Activated CD8-positive, alpha-beta T cell treated with anti-CD3 and anti-CD28 coated beads, Interleukin-2, amount 10 ng/mL, durations not matched to agents 7 days and 5 days (primary cell): ENCODE measurements around the gene SCAMP4. TPM values are rescaled to one million over a fixed set of nuclear protein-coding genes. Genes with fewer than 3 reads are reported as not detected.
"Not testable (repeated sequence)": the region's sequence is repeated elsewhere in the genome, so short reads cannot be mapped to it uniquely, and the experiment has no call there.

Experiments
- ATAC-seq: fragments of 150-1000 bp; cut with Tn5 transposase; one replicate; pipeline ENCODE4 v1.10.0; 2021; ENCODE audit warnings: moderate library complexity
- CTCF ChIA-PET: fragments of 350-600 bp; sonication (Branson Sonifier 250); formaldehyde crosslinking; loops from one replicate; lab custom pipeline; 2021; ENCODE audit warnings: antibody characterized with exemption; lab: Charles Lee
- POLR2A ChIA-PET: fragments of 350-600 bp; sonication (Branson Sonifier 250); formaldehyde crosslinking; loops from one replicate; lab custom pipeline; 2021; ENCODE audit warnings: antibody characterized with exemption; lab: Charles Lee
- DNase-seq: peaks from one replicate; pipeline ENCODE4 v3.0.0-alpha.2; 2020
- H3K27ac Mint-ChIP-seq: one replicate; pipeline ENCODE4 v1.8.0; 2021; ENCODE audit warnings: mild to moderate bottlenecking, mixed read lengths
- H3K27me3 Mint-ChIP-seq: one replicate; pipeline ENCODE4 v1.8.0; 2021; ENCODE audit warnings: low read depth, mixed read lengths
- H3K36me3 Mint-ChIP-seq: one replicate; pipeline ENCODE4 v1.8.0; 2021; ENCODE audit warnings: low read depth, mixed read lengths
- H3K4me1 Mint-ChIP-seq: one replicate; pipeline ENCODE4 v1.8.0; 2021; ENCODE audit warnings: low read depth, mixed read lengths
- H3K4me3 Mint-ChIP-seq: one replicate; pipeline ENCODE4 v1.8.0; 2021; ENCODE audit warnings: mild to moderate bottlenecking, mixed read lengths
- H3K9me3 Mint-ChIP-seq: one replicate; pipeline ENCODE4 v1.8.0; 2022; ENCODE audit warnings: mixed read lengths; ENCODE audit not compliant: insufficient read depth
- total RNA-seq, 2 experiments: library from RNA; stranded (reverse); gene quantifications; one replicate each; pipeline ENCODE4 v1.2.3, GENCODE V29; 2021

The SCAMP4 gene
- total RNA-seq, 2 experiments from 2014 or later: 29.9 to 37.2 TPM

GRCh38 chr19:1884719-1885334, 20.4 kb upstream of the SCAMP4 start:
- ATAC-seq (peak; percentile 9), DNase-seq (no peak)
- ChIA-PET CTCF (interaction anchor here (0.8 to 1.5 kb wide), 2 partner anchors 13 to 20 kb away, joined by 4 to 9 read pairs; no protein-coding TSS in a partner anchor), POLR2A (interaction anchor here (0.8 to 3.0 kb wide), 8 partner anchors 9 to 167 kb away, joined by 3 to 26 read pairs (median 6); partner anchors contain the start of gene MKNK2)
- Mint-ChIP-seq H3K36me3 (peaks cover 36% of the 10 kb centered on the region), H3K27ac (peak overlapping the region; percentile 95), H3K4me3 (peak overlapping the region; percentile 93), H3K4me1 (peaks cover 50% of the 10 kb centered on the region), H3K9me3 (no peaks in the 10 kb centered on the region), H3K27me3 (no peaks in the 10 kb centered on the region)

GRCh38 chr19:1885398-1886119, 19.6 kb upstream of the SCAMP4 start, which contains the start of gene ABHD17A:
Gene ABHD17A, minus strand, starts transcription at chr19:1885496. Its CDS starts 3,930 bp downstream, at chr19:1881566.
- ChIA-PET CTCF (interaction anchor here (0.7 to 1.5 kb wide), 3 partner anchors 10 to 21 kb away, joined by 3 to 9 read pairs (median 4); no protein-coding TSS in a partner anchor), POLR2A (interaction anchor here (0.8 to 3.0 kb wide), 7 partner anchors 9 to 166 kb away, joined by 3 to 26 read pairs (median 7); partner anchors contain the start of gene MKNK2)
- Mint-ChIP-seq H3K4me1 (peaks cover 47% of the 10 kb centered on the region), H3K27ac (peak within 1 kb of the TSS; percentile 95), H3K4me3 (peak within 1 kb of the TSS; percentile 93), H3K36me3 (peaks cover 28% of the 10 kb centered on the region)
- not testable (repeated sequence) for H3K9me3 Mint-ChIP-seq, H3K27me3 Mint-ChIP-seq
- ATAC-seq: peak; percentile 62
- peak; percentile 96 for DNase-seq

DNA sequence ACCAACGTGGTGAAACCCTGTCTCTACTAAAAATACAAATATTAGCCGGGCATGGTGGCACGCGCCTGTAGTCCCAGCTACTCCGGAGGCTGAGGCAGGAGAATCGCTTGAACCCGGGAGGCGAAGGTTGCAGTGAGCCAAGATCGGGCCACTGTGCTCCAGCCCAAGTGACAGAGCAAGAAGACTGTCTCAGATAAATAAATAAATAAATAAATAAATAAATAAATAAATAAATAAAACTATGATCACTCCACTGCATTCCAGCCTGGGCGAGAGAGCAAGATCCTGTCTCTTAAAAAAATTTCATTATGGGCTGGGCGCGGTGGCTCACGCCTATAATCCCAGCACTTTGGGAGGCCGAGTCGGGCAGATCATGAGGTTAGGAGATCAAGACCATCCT, 18.8 kb upstream of the SCAMP4 start:
- H3K9me3 Mint-ChIP-seq, H3K4me3 Mint-ChIP-seq, H3K27ac Mint-ChIP-seq, H3K27me3 Mint-ChIP-seq, DNase-seq, ATAC-seq: not testable (repeated sequence)
- ChIA-PET CTCF (interaction anchor here (0.7 to 1.5 kb wide), 2 partner anchors 9 to 11 kb away, joined by 3 to 9 read pairs; no protein-coding TSS in a partner anchor), POLR2A (interaction anchor here (2.2 to 3.0 kb wide), 2 partner anchors 8 to 11 kb away, joined by 7 to 26 read pairs; no protein-coding TSS in a partner anchor)
- peaks cover 43% of the 10 kb centered on the region for H3K4me1 Mint-ChIP-seq
- H3K36me3 Mint-ChIP-seq: peaks cover 28% of the 10 kb centered on the region

GRCh38 chr19:1888385-1888784, 16.8 kb upstream of the SCAMP4 start:
- CTCF ChIA-PET: interaction anchor here (1.3 kb wide), 1 partner anchor 9 kb away, joined by 3 read pairs; no protein-coding TSS in a partner anchor
- Mint-ChIP-seq H3K27me3 (no peaks in the 10 kb centered on the region), H3K36me3 (peaks cover 14% of the 10 kb centered on the region), H3K9me3 (no peaks in the 10 kb centered on the region), H3K4me1 (peaks cover 31% of the 10 kb centered on the region), H3K27ac (no peak overlapping the region), H3K4me3 (no peak overlapping the region)
- POLR2A ChIA-PET: no interaction called here
- ATAC-seq: no peak
- no peak for DNase-seq

- ATAC-seq (no peak), DNase-seq (no peak)
- H3K36me3 Mint-ChIP-seq: no peaks in the 10 kb centered on the region
- no peaks in the 10 kb centered on the region for H3K27me3 Mint-ChIP-seq
- H3K27ac Mint-ChIP-seq: peak overlapping the region; percentile 7
- no peak overlapping the region for H3K4me3 Mint-ChIP-seq
- CTCF ChIA-PET: no interaction called here
- H3K9me3 Mint-ChIP-seq: no peaks in the 10 kb centered on the region
- peaks cover 31% of the 10 kb centered on the region for H3K4me1 Mint-ChIP-seq
- POLR2A ChIA-PET: interaction anchor here (1.2 kb wide), 1 partner anchor 15 kb away, joined by 3 read pairs; no protein-coding TSS in a partner anchor
These were observed 15.3 kb upstream of the SCAMP4 start for GRCh38 chr19:1889907-1890306.

GRCh38 chr19:1893791-1894190, 11.4 kb upstream of the SCAMP4 start:
- ChIA-PET POLR2A (interaction anchor here (1.7 kb wide), 1 partner anchor 8 kb away, joined by 7 read pairs; the partner anchor contains the start of gene ABHD17A), CTCF (interaction anchor here (1.3 kb wide), 1 partner anchor 29 kb away, joined by 4 read pairs; no protein-coding TSS in a partner anchor)
- H3K36me3 Mint-ChIP-seq: no peaks in the 10 kb centered on the region
- DNase-seq: no peak
- H3K4me3 Mint-ChIP-seq: no peak overlapping the region
- no peaks in the 10 kb centered on the region for H3K9me3 Mint-ChIP-seq
- no peaks in the 10 kb centered on the region for H3K27me3 Mint-ChIP-seq
- H3K27ac Mint-ChIP-seq: no peak overlapping the region
- H3K4me1 Mint-ChIP-seq: peaks cover 48% of the 10 kb centered on the region
- ATAC-seq: no peak

DNA sequence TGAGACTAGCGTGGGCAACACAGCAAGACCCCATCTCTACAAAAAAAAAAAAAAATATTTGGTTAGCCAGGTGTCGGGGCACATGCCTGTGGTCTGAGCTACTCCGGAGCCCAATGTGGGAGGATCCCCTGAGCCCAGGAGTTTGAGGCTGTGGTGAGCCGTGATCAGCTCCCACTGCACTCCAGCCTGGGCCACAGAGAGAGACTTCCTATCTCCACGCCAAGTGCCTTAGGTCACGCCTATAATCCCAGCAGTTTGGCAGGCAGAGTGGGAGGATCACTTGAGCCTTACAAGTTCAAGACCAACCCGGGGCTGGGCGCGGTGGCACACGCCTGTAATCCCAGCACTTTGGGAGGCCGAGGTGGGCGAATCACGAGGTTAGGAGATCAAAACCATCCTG, 8.7 kb upstream of the SCAMP4 start:
- ChIA-PET POLR2A (interaction anchor here (0.6 to 3.7 kb wide), 6 partner anchors 9 to 46 kb away, joined by 3 to 29 read pairs (median 10); partner anchors contain the start of genes ABHD17A, ADAT3 and SCAMP4), CTCF (interaction anchor here (0.7 to 3.4 kb wide), 6 partner anchors 9 to 32 kb away, joined by 3 to 24 read pairs (median 4); no protein-coding TSS in a partner anchor)
- peak overlapping the region; percentile 99 for H3K27ac Mint-ChIP-seq
- H3K4me1 Mint-ChIP-seq: peaks cover 45% of the 10 kb centered on the region
- no peaks in the 10 kb centered on the region for H3K9me3 Mint-ChIP-seq
- no peaks in the 10 kb centered on the region for H3K36me3 Mint-ChIP-seq
- DNase-seq (no peak), ATAC-seq (no peak)
- H3K4me3 Mint-ChIP-seq: peak overlapping the region; percentile 84
- no peaks in the 10 kb centered on the region for H3K27me3 Mint-ChIP-seq

DNA sequence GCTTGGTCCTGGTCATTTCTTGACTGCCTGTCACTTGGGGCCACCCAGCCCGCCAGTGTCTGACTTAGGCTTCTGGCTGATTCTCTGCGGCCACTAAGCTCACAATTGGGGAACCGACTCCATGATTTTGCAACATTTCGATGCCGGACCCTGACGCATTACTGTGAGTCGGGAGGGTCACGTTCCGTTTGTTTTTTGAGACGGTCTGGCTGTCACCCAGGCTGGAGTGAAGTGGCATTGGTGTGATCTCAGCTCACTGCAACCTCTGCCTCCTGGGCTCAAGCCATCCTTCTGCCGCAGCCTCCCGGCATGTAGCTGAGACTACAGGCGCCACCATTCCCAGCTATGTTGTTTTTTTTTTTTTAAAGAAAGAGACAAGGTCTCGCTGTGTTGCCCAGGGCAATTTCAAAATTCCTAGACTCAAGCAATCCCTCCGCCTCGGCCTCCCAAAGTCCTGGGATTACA, 3.2 kb upstream of the SCAMP4 start:
- ChIA-PET POLR2A (interaction anchor here (0.9 to 1.2 kb wide), 2 partner anchors 19 to 152 kb away, joined by 3 read pairs; no protein-coding TSS in a partner anchor), CTCF (no interaction called here)
- Mint-ChIP-seq H3K4me1 (peaks cover 42% of the 10 kb centered on the region), H3K4me3 (no peak overlapping the region), H3K9me3 (no peaks in the 10 kb centered on the region), H3K36me3 (peaks cover 5% of the 10 kb centered on the region), H3K27me3 (no peaks in the 10 kb centered on the region), H3K27ac (no peak overlapping the region)
- DNase-seq (no peak), ATAC-seq (no peak)

GRCh38 chr19:1902923-1903322, 2.3 kb upstream of the SCAMP4 start:
- POLR2A ChIA-PET: interaction anchor here (0.9 to 1.1 kb wide), 3 partner anchors 18 to 151 kb away, joined by 3 to 4 read pairs (median 4); partner anchors contain the start of gene ABHD17A

GRCh38 chr19:1904860-1905109, 414 bp upstream of the SCAMP4 start:
- Mint-ChIP-seq H3K27me3 (no peaks in the 10 kb centered on the region), H3K27ac (peak overlapping the region; percentile 85), H3K36me3 (peaks cover 7% of the 10 kb centered on the region), H3K4me1 (peaks cover 46% of the 10 kb centered on the region), H3K4me3 (peak overlapping the region; percentile 89), H3K9me3 (no peaks in the 10 kb centered on the region)
- ChIA-PET POLR2A (interaction anchor here (1.0 to 1.7 kb wide), 2 partner anchors 20 to 30 kb away, joined by 3 to 7 read pairs; no protein-coding TSS in a partner anchor), CTCF (no interaction called here)
- ATAC-seq: no peak
- DNase-seq: no peak

More at GRCh38 chr19:1902923-1903322, 2.3 kb upstream of the SCAMP4 start:
- CTCF ChIA-PET: interaction anchor here (1.4 kb wide), 2 partner anchors 27 to 38 kb away, joined by 3 to 4 read pairs; no protein-coding TSS in a partner anchor
- ATAC-seq (no peak), DNase-seq (no peak)
- H3K4me3 Mint-ChIP-seq: no peak overlapping the region
- no peaks in the 10 kb centered on the region for H3K27me3 Mint-ChIP-seq
- H3K27ac Mint-ChIP-seq: peak overlapping the region; percentile 52
- H3K9me3 Mint-ChIP-seq: no peaks in the 10 kb centered on the region
- peaks cover 5% of the 10 kb centered on the region for H3K36me3 Mint-ChIP-seq
- peaks cover 38% of the 10 kb centered on the region for H3K4me1 Mint-ChIP-seq

- peaks cover 51% of the 10 kb centered on the region for H3K4me1 Mint-ChIP-seq
These were observed 720 bp downstream of the SCAMP4 start for GRCh38 chr19:1905863-1906375.

More at GRCh38 chr19:1905863-1906375, 720 bp downstream of the SCAMP4 start:
- H3K27ac Mint-ChIP-seq: peak overlapping the region; percentile 90
- H3K9me3 Mint-ChIP-seq: no peaks in the 10 kb centered on the region
- no peaks in the 10 kb centered on the region for H3K27me3 Mint-ChIP-seq
- peaks cover 7% of the 10 kb centered on the region for H3K36me3 Mint-ChIP-seq
- POLR2A ChIA-PET: interaction anchor here (0.6 to 1.1 kb wide), 2 partner anchors 9 to 60 kb away, joined by 3 to 5 read pairs; no protein-coding TSS in a partner anchor
- DNase-seq (no peak), ATAC-seq (no peak)
- peak overlapping the region; percentile 89 for H3K4me3 Mint-ChIP-seq
- CTCF ChIA-PET: interaction anchor here (1.2 kb wide), 1 partner anchor 41 kb away, joined by 4 read pairs; no protein-coding TSS in a partner anchor
